Measurements from ENCODE around the gene LHFPL4. TPM values are rescaled to one million over a fixed set of nuclear protein-coding genes. Genes with fewer than 3 reads are reported as not detected.

Gene LHFPL4
- total RNA-seq, 3 donors from 2014 or later (not counting 1 experiment from before 2014, with no cell fraction given): not detected

DNA sequence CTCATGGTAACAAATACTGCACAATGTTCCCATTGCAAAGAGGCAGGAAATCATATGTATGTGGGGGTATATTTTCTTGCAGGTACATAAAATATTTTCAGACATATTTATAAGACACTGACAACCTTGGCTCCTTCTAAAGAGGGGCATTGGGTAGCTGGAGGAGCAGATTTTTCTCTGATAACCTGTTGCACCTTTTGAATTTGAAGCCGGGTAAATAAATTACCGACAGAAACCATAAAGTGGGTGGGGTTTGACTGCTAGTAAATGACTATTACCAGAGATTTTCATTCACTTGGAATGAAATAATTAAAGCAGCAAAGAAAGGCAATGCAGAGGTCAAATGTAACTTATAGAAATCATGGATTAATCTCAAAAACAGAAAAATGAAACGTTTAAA lies 19.2 kb downstream of the LHFPL4 start:
- 75% methylated on average over 2 of the region's 3 CpGs for WGBS (ENCODE audit: insufficient coverage)
- no peak for DNase-seq

DNA sequence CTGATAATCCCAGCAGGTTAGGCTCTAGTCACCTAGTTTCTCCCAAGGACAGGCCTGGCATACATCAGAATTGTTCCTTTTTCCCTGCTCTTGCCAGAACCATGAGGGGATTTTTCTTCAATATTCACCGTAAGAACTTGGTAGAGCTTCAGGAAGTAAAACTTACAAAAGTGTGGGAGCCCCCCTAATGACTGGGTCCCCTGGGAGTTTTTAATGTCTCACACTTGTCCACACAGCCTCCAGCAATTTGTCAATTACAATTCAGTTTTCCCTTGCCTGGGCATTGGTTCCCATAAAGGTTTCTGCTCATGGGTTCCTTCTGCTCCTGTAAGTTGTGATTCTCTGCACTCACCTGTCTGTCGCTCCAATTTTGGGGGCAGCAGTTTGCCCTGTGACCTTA lies 28.5 kb downstream of the LHFPL4 start:
- intact Hi-C loops (cut with micrococcal nuclease): no loop called here
- 86% methylated on average over 2 of the region's 2 CpGs for WGBS (ENCODE audit: insufficient coverage)
- Histone ChIP-seq H3K9me3 (ENCODE audit: control insufficient read depth, insufficient read depth, low read length) (no peaks in the 10 kb centered on the region), H3K4me1 (ENCODE audit: control insufficient read depth, insufficient read depth, low read length) (no peaks in the 10 kb centered on the region), H3K4me3 (ENCODE audit: low read length) (no peak overlapping the region), H3K27me3 (ENCODE audit: control insufficient read depth, insufficient read depth, low read length) (peaks cover 3% of the 10 kb centered on the region), H3K36me3 (ENCODE audit: control insufficient read depth, insufficient read depth, low read length) (no peaks in the 10 kb centered on the region), H3K27ac (ENCODE audit: low read length) (no peak overlapping the region)
- ATAC-seq (no peak), DNase-seq (no peak)
- H3K27me3 Mint-ChIP-seq (ENCODE audit: low read depth in 2 of 2): peaks cover 26 to 42% of the 10 kb centered on the region in 2 donors
- H3K36me3 Mint-ChIP-seq: no peaks in the 10 kb centered on the region
- no peaks in the 10 kb centered on the region for H3K9me3 Mint-ChIP-seq
- no peak overlapping the region for H3K27ac Mint-ChIP-seq
- H3K4me1 Mint-ChIP-seq: no peaks in the 10 kb centered on the region
- TF ChIP-seq, protein P1, sequence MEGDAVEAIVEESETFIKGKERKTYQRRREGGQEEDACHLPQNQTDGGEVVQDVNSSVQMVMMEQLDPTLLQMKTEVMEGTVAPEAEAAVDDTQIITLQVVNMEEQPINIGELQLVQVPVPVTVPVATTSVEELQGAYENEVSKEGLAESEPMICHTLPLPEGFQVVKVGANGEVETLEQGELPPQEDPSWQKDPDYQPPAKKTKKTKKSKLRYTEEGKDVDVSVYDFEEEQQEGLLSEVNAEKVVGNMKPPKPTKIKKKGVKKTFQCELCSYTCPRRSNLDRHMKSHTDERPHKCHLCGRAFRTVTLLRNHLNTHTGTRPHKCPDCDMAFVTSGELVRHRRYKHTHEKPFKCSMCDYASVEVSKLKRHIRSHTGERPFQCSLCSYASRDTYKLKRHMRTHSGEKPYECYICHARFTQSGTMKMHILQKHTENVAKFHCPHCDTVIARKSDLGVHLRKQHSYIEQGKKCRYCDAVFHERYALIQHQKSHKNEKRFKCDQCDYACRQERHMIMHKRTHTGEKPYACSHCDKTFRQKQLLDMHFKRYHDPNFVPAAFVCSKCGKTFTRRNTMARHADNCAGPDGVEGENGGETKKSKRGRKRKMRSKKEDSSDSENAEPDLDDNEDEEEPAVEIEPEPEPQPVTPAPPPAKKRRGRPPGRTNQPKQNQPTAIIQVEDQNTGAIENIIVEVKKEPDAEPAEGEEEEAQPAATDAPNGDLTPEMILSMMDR (IDR thresholded peaks at IDR 0.05): no peak
- no peak overlapping the region for H3K4me3 Mint-ChIP-seq

More for the DNA sequence above, 19.2 kb downstream of the LHFPL4 start:
- Histone ChIP-seq H3K36me3 (ENCODE audit: control insufficient read depth, insufficient read depth, low read length) (no peaks in the 10 kb centered on the region), H3K27ac (ENCODE audit: low read length) (no peak overlapping the region), H3K4me3 (ENCODE audit: low read length) (no peak overlapping the region), H3K4me1 (ENCODE audit: control insufficient read depth, insufficient read depth, low read length) (no peaks in the 10 kb centered on the region), H3K9me3 (ENCODE audit: control insufficient read depth, insufficient read depth, low read length) (no peaks in the 10 kb centered on the region), H3K27me3 (ENCODE audit: control insufficient read depth, insufficient read depth, low read length) (no peaks in the 10 kb centered on the region)
- intact Hi-C loops (cut with micrococcal nuclease): no loop called here
- no peak overlapping the region for H3K4me3 Mint-ChIP-seq
- ATAC-seq: no peak
- TF ChIP-seq, protein P1 (IDR thresholded peaks at IDR 0.05): no peak
- H3K4me1 Mint-ChIP-seq: no peaks in the 10 kb centered on the region
- peaks cover 3 to 8% of the 10 kb centered on the region in 2 donors for H3K27me3 Mint-ChIP-seq (ENCODE audit: low read depth in 2 of 2)
- no peaks in the 10 kb centered on the region for H3K36me3 Mint-ChIP-seq
- H3K27ac Mint-ChIP-seq: no peak overlapping the region
- H3K9me3 Mint-ChIP-seq: no peaks in the 10 kb centered on the region

DNA sequence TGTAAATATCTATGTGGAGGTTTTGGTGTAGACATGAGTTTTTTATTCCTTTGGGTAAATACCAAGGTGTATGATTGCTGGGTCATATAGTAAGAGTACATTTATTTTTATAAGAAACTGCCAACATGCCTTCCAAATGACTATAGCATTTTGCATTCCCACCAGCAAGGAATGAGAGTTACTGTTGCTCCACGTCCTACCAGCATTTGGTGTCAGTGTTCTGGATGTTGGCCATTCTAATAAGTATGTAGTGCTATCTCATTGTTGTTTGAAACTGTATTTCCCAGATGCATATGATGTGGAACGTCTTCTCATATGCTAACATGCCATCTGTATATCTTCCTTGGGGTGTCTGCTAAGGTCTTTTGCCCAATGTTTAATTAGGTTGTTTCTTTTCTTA lies 38.7 kb downstream of the LHFPL4 start:
- no CpG with 5 or more reads among the region's 2 CpGs for WGBS (ENCODE audit: insufficient coverage)
- Mint-ChIP-seq H3K4me1 (no peaks in the 10 kb centered on the region), H3K9me3 (no peaks in the 10 kb centered on the region), H3K27me3 (ENCODE audit: low read depth in 2 of 2) (peaks cover 8 to 19% of the 10 kb centered on the region in 2 donors), H3K4me3 (no peak overlapping the region), H3K36me3 (no peaks in the 10 kb centered on the region), H3K27ac (no peak overlapping the region)
- no peak for ATAC-seq
- H3K4me1 ChIP-seq (ENCODE audit: control insufficient read depth, insufficient read depth, low read length): no peaks in the 10 kb centered on the region
- no peak overlapping the region for H3K27ac ChIP-seq (ENCODE audit: low read length)
- H3K4me3 ChIP-seq (ENCODE audit: low read length): no peak overlapping the region
- no peaks in the 10 kb centered on the region for H3K36me3 ChIP-seq (ENCODE audit: control insufficient read depth, insufficient read depth, low read length)
- no peaks in the 10 kb centered on the region for H3K27me3 ChIP-seq (ENCODE audit: control insufficient read depth, insufficient read depth, low read length)
- no peak for DNase-seq
- TF ChIP-seq, protein P1 (IDR thresholded peaks at IDR 0.05): no peak
- intact Hi-C loops (cut with micrococcal nuclease): no loop called here
- H3K9me3 ChIP-seq (ENCODE audit: control insufficient read depth, insufficient read depth, low read length): no peaks in the 10 kb centered on the region

DNA sequence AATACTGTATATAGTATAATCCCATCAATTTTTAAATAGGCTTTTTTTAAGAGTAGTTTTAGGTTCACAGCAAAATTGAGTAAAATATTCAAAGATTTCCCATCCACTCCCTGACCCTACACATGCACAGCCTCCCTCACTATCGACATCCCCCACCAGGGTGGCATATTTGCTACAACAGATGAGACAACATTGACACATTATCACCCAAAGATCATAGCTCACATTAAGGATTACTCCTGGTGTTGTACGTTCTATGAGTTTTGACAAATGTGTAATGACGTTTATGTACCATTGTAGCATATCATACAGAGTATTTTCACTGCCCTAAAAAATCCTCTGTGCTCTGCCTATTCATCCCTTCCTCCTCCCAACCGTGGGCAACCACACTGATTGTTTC lies 39.3 kb downstream of the LHFPL4 start:
- H3K36me3 ChIP-seq (ENCODE audit: control insufficient read depth, insufficient read depth, low read length): no peaks in the 10 kb centered on the region
- no peak overlapping the region for H3K4me3 Mint-ChIP-seq
- no peaks in the 10 kb centered on the region for H3K9me3 Mint-ChIP-seq
- H3K27me3 ChIP-seq (ENCODE audit: control insufficient read depth, insufficient read depth, low read length): peaks cover 4% of the 10 kb centered on the region
- no peaks in the 10 kb centered on the region for H3K4me1 ChIP-seq (ENCODE audit: control insufficient read depth, insufficient read depth, low read length)
- no peak overlapping the region for H3K27ac ChIP-seq (ENCODE audit: low read length)
- H3K36me3 Mint-ChIP-seq: no peaks in the 10 kb centered on the region
- intact Hi-C loops (cut with micrococcal nuclease): no loop called here
- DNase-seq: no peak
- no peak overlapping the region for H3K27ac Mint-ChIP-seq
- no peaks in the 10 kb centered on the region for H3K9me3 ChIP-seq (ENCODE audit: control insufficient read depth, insufficient read depth, low read length)
- TF ChIP-seq, protein P1 (IDR thresholded peaks at IDR 0.05): no peak
- no peak overlapping the region for H3K4me3 ChIP-seq (ENCODE audit: low read length)
- ATAC-seq: no peak
- H3K27me3 Mint-ChIP-seq (ENCODE audit: low read depth in 2 of 2): peaks cover 8 to 18% of the 10 kb centered on the region in 2 donors
- H3K4me1 Mint-ChIP-seq: no peaks in the 10 kb centered on the region
- WGBS (ENCODE audit: insufficient coverage): 60% methylated on average over 2 of the region's 4 CpGs
